GM12873 (cell line): ENCODE results near the gene STOML1.

Experiments
- TF ChIP-seq, protein P1 (sequence below): IDR thresholded peaks from 2 replicates; pipeline ENCODE4 v1.5.1; 2012; ENCODE audit warnings: low read depth, mild to moderate bottlenecking, moderate library complexity, low read length, control low read depth; ENCODE audit not compliant: insufficient read depth; ENCODE audit errors: missing control alignments

Gene STOML1, protein sequence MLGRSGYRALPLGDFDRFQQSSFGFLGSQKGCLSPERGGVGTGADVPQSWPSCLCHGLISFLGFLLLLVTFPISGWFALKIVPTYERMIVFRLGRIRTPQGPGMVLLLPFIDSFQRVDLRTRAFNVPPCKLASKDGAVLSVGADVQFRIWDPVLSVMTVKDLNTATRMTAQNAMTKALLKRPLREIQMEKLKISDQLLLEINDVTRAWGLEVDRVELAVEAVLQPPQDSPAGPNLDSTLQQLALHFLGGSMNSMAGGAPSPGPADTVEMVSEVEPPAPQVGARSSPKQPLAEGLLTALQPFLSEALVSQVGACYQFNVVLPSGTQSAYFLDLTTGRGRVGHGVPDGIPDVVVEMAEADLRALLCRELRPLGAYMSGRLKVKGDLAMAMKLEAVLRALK

DNA sequence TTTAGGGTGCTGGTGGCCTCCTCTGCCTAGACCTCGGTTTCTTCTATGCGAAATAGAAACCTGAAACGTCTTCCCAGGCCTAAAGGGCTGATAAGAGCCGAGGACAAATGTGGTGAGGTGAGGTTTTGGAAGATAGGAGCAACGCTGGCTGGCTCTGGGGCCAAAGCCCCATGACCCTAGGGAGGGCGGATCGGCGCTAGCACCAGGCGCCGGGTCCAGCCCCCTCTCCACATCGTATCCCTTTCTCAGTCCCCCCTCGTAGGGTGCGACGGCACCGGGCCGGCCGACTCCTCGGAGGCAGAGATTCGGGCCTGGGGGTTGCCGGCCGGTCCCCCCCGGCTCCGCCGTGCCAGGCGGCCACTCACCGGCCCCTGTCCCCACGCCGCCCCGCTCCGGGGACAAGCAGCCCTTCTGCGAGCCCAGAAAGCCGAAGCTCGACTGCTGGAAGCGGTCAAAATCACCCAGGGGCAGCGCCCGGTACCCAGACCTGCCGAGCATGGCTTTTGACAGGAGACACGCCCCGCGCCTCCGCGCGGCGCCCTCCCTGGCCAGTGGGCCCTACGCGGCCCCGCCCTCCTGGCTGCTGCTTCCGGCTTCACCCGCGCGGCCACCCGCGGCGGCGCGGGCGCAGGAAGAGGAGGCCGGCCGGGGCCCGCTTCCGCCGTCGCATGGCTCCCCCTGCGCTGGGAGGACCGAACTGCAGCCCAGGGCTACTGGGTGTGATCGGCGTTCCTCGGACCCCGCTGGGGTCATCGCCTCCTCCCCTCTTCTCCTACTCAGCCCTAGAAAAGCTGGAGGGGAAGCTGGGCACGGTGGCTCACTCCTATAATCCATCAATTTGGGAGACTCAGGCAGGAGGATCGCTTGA lies at the start of gene STOML1:
Gene STOML1, minus strand, starts transcription at position 570 of the 868 bp plus-strand sequence. Its CDS starts 72 bp downstream, at position 498.
- TF ChIP-seq, protein P1, sequence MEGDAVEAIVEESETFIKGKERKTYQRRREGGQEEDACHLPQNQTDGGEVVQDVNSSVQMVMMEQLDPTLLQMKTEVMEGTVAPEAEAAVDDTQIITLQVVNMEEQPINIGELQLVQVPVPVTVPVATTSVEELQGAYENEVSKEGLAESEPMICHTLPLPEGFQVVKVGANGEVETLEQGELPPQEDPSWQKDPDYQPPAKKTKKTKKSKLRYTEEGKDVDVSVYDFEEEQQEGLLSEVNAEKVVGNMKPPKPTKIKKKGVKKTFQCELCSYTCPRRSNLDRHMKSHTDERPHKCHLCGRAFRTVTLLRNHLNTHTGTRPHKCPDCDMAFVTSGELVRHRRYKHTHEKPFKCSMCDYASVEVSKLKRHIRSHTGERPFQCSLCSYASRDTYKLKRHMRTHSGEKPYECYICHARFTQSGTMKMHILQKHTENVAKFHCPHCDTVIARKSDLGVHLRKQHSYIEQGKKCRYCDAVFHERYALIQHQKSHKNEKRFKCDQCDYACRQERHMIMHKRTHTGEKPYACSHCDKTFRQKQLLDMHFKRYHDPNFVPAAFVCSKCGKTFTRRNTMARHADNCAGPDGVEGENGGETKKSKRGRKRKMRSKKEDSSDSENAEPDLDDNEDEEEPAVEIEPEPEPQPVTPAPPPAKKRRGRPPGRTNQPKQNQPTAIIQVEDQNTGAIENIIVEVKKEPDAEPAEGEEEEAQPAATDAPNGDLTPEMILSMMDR: peak; percentile 86

DNA sequence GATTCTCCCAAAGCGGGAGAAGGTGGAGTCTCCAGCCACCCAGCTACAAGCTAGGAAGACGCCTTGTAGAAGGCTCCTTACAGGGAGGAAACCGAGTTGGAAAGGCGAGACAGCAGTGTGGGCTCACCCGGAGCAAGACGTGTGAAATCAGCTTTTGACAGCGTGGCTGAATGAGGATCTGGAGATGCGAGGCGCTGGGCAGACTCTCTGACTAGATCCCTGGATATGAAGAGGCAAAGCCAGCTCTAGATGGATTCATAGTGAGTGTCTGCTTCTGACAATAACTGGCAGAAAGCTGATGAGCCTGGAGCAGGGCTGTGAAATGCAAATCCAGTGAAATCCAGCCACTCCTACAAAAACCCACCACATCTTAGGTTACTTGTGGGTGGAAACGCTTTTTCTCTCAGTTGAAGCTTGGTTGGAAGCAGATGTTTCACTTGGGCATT lies 49.2 kb upstream of the STOML1 start:
- TF ChIP-seq, protein P1: no peak

DNA sequence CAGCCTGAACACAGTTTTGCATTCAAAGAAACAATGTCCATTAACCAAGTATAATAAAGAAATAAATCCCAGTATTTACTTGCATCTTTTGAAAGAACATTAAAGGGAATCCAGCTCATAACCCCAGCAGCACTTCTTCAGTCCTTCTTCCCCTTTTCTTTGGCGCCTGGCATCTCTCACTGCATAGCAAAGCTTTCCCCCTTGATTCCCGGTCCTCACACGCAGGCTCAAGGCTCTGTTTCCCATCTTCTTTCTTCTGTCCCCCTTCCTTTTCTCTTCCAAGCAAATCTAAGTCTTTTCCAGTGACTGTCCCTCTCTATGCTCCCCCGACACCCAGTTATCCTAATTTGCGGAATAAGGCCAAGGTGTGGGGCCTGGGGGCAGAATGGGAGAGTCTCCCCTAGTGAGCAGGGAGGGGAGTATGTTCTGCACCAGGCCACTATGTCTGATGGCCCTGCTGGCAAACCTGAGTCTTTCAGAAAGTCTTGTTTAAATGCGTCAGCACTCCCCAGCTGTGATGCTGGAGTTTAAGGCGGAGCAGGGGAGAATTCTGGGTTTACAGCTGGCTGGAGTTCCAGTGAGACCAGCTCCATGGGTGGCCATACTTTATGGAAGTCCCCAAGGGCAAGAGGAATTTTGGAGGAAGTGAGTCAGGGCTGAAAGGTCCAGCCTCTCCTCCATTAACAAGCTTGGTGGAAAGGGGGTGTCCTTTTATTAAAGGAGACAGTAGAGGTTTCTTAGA lies 48.2 kb upstream of the STOML1 start:
- TF ChIP-seq, protein P1: no peak

DNA sequence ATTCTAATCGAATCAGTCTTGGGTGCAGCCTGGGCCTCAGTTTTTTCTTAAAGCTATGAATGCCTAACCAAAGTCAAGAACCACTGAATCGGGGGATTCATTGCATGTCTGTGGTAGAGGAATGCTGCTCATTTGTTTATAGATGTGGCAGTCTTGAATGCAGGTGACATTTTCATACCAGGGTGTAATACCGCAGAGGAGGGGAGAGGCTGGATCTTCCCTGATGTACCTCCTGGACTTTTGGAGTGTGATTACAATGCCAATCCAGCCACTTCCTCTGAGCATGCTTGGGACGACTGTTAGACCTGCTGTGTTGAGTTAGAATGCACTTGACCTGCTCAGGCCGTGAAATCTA lies 47.5 kb upstream of the STOML1 start:
- TF ChIP-seq, protein P1: no peak

DNA sequence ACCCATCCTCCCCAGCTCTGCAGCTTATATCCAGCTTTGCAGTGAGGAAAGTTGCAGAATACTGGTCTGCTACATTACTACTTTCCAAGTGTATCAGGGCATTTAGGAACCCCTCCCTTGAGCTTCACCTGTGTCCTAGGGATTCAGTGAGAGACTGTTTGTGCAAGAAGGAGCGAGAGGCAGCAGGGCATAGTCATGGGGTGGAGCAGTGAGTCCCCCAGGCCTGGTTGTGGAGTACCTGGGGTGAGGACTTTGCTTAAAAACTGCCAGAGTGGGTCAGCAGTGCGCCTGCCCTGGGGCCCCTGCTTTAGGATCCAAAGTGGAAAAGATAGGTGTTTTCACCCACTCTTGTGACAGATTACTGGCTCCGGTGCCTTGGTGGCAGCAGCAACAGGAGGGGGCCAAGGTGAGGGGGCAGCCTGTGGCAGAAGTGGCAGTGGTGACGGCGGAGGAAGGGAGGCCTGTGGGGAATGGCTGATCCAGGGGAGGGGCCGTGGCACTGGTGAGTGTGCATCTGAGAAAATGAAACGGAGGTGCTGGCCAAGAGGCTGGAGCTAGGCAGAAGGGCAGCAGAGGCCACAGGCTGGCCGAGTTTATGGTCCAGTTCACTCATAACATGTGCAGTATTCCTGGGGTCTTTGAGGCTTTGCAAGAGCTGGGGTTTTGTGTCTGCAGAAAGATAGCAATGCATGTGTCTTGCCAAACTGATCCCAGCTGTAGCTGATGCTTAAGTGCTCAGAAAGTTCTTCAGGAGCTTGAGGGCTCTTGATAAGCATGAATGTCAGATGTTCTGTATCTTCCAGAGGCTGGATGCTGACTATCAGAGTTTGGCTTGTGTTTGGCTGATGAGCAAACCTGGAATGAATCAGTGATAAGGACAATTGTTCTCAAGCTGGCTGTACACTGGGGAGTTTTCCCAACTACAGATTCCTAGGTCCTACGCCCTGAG lies 46.9 kb upstream of the STOML1 start:
- TF ChIP-seq, protein P1: no peak

DNA sequence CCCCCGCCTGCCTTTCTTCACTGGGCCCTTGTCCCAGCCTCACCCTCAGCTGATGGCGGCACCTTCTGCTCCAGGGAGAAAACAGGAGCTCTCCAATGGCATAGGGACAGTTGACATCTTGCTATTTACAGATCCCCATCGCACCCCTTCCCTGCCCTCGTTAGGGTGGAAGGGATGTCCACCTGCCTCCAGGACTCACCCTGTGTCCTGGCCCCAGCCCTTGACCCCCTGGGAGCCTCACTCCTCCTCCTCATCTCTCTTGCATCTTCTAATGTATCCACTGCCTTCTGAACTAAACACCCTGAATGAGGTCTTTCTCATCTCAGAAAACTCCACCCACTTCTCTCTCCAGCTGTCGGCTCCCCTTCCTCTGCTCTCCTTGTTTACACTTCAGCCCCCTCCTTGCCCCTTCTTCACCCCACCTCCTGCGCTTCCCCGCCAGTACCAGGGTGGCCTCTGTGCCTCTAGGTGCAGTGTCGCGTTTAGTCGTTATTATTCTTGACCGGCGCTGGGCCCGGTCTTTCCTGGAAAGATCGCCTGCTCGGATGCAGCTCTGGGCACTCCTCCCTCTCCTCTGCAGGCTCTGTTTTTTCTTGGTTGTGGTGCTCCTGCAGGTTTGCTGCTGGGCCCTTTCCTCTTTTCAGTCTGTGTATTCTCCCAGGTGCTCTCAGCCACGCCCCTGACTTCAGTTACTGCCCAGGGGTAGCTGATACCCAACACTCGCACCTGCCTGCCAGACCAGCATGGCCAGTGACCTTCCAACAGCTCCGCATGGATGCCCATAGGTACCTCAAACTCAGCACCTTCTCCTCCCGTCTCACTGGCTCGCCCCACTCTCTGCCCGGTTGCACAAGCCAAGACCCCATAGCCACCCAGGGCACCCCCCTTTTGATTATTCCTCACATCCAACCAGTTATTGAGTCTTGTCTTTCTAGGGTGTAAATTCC lies 45.3 kb upstream of the STOML1 start:
- TF ChIP-seq, protein P1: no peak
